ENCODE results near the gene MKRN2. TPM values are rescaled to one million over a fixed set of nuclear protein-coding genes. Genes with fewer than 3 reads are reported as not detected.

The MKRN2 gene
- total and polyA plus RNA-seq, 2 of the 8 experiments (the other 6 are each of a cell fraction or from before 2014, with no cell fraction given): 15.3 to 17.6 TPM

DNA sequence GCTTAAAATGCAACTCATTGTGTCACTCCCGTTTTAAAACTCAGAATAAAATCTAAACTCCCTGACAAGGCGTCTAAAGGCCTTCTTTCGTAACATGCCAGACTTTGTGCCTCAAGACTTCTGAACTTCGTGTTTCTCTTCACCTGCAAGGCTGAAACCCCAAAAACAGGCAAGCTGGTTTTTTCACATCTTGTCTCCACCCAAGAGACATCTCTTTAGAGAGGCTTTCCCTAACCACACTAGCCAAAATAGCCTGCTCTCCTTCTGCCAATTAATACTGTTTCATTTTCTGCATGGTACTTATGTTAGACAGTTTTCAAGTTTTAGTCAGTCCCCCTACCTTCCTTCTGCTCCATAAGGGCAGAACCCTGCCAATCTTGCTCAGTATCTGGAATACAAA lies 65.4 kb downstream of the MKRN2 start:
- H3K18ac ChIP-seq (ENCODE audit: extremely low read depth, low read length): no peak overlapping the region
- 81% methylated on average over 4 of the region's 4 CpGs; no CpG with 5 or more reads in 1 of the 2 experiments for WGBS, 2 experiments (ENCODE audit: extremely low coverage in 1 of 2, insufficient coverage in 1 of 2, insufficient read length in 1 of 2, insufficient replicate concordance in 2 of 2, low coverage in 1 of 2, low lambda C conversion rate in 2 of 2, missing lambda C conversion rate in 1 of 2)
- CTCF ChIA-PET (ENCODE audit: partially characterized antibody): interaction anchor here (0.8 to 1.7 kb wide), 3 partner anchors 51 to 123 kb away, joined by 3 read pairs; no protein-coding TSS in a partner anchor
- H2BK20ac ChIP-seq (ENCODE audit: low read length): no peak overlapping the region
- no peak overlapping the region for H3K4me2 ChIP-seq (ENCODE audit: insufficient read depth in 1 of 2, low read depth in 2 of 2, low read length in 2 of 2)
- H3K27me3 ChIP-seq (replicated peaks in 1 of 4; ENCODE audit: control insufficient read depth in 3 of 4, extremely low read depth in 1 of 4, insufficient read depth in 3 of 4, low read length in 3 of 4): no peaks in the 10 kb centered on the region
- no peak overlapping the region for H4K5ac ChIP-seq (ENCODE audit: insufficient read length, low read depth, low read length)
- H4K91ac ChIP-seq (replicated peaks; ENCODE audit: insufficient read length, low read length): no peak overlapping the region
- DNase-seq (ENCODE audit: low read depth in 1 of 2, low spot score in 2 of 2) (no peak), FAIRE-seq (no peak)
- H3K14ac ChIP-seq (ENCODE audit: insufficient read length): no peak overlapping the region
- H3K36me3 ChIP-seq (ENCODE audit: control insufficient read depth in 2 of 4, insufficient read depth in 4 of 4, low read length in 3 of 4): peaks cover 4 to 13% (median 7%) of the 10 kb centered on the region in 4 experiments; a peak in 6 of 8 replicates
- peak overlapping the region; percentile 68; the same call in 1 of the 2 replicates for H2BK5ac ChIP-seq (ENCODE audit: low read depth, low read length)
- no peak overlapping the region for H2AFZ ChIP-seq (ENCODE audit: low read length)
- H3K56ac ChIP-seq (replicated peaks; ENCODE audit: insufficient read length, low read depth, low read length): no peak overlapping the region
- no peak for TF ChIP-seq RFX5 (IDR thresholded peaks at IDR 0.05; ENCODE audit: borderline replicate concordance, low read depth, low read length)
- TF ChIP-seq CREB1 (IDR thresholded peaks at IDR 0.05): no peak
- H2AK5ac ChIP-seq (ENCODE audit: low read depth, low read length): no peak overlapping the region
- H3K23ac ChIP-seq (ENCODE audit: insufficient read length): no peak overlapping the region
- no peaks in the 10 kb centered on the region for H3K9me3 ChIP-seq (ENCODE audit: insufficient read depth in 2 of 2, low read depth in 1 of 2, low read length in 1 of 2)
- H2BK15ac ChIP-seq (ENCODE audit: low read length): no peak overlapping the region
- POLR2A ChIA-PET (ENCODE audit: partially characterized antibody): no interaction called here
- H3K4ac ChIP-seq (replicated peaks; ENCODE audit: insufficient read length, low read depth, low read length): no peak overlapping the region
- H3K4me1 ChIP-seq (replicated peaks in 1 of 4; ENCODE audit: control insufficient read depth in 3 of 4, insufficient read depth in 4 of 4, low read length in 3 of 4): no peaks in the 10 kb centered on the region
- H2BK12ac ChIP-seq (ENCODE audit: low read depth, low read length): no peak overlapping the region
- H4K8ac ChIP-seq (ENCODE audit: extremely low read depth, insufficient read depth, low read length): no peak overlapping the region
- no peak overlapping the region for H3K27ac ChIP-seq (ENCODE audit: low read depth, low read length)
- peaks cover 3% of the 10 kb centered on the region; the same call in 1 of the 2 replicates for H3K79me1 ChIP-seq (ENCODE audit: low read depth, low read length)
- H3K4me3 ChIP-seq (ENCODE audit: extremely low read depth in 1 of 4, insufficient read depth in 2 of 4, low read depth in 3 of 4, low read length in 4 of 4): no peak overlapping the region
- peaks cover 10 to 80% of the 10 kb centered on the region in 2 experiments for H3K79me2 ChIP-seq (ENCODE audit: control insufficient read depth in 1 of 2, insufficient read depth in 2 of 2, low read length in 2 of 2)
- no peaks in the 10 kb centered on the region for H3K23me2 ChIP-seq (ENCODE audit: low read depth, low read length)
- H2BK120ac ChIP-seq (replicated peaks; ENCODE audit: low read depth, low read length): no peak overlapping the region
- H3K9ac ChIP-seq (replicated peaks in 1 of 4; ENCODE audit: extremely low read depth in 1 of 4, low read depth in 3 of 4, low read length in 3 of 4): no peak overlapping the region
- peaks cover 7 to 12% of the 10 kb centered on the region in 2 experiments for H4K20me1 ChIP-seq (replicated peaks in 1 of 2; ENCODE audit: control insufficient read depth in 1 of 2, insufficient read depth in 2 of 2, low read length in 2 of 2)
